Subcutaneous adipose tissue (tissue), 4 donors: Measurements from ENCODE around the gene ASPHD1. TPM values are rescaled to one million over a fixed set of nuclear protein-coding genes. Genes with fewer than 3 reads are reported as not detected.

Experiments used
- CTCF ChIP-seq: fragments of 450-650 bp; IDR thresholded peaks from one replicate; pipeline ENCODE4 v1.5.1; 2016; ENCODE audit warnings: low read depth, mild to moderate bottlenecking, control low read depth, antibody characterized with exemption, moderate library complexity
- total RNA-seq, 4 donors: library from RNA; depleted of rRNA; stranded (reverse); fragments of >200 nt; gene quantifications; one replicate each; pipeline ENCODE4 v1.1.0, GENCODE V29; 2016

Gene ASPHD1
- total RNA-seq, 4 donors from 2014 or later = 0.44 to 3.7 (median 0.57) TPM; not detected in 1

GRCh38 chr16:29897333-29897732 is 3.0 kb upstream of the ASPHD1 start:
- TF ChIP-seq CTCF = no peak

- no peak for TF ChIP-seq CTCF
Measured at GRCh38 chr16:29898135-29898803, 2.0 kb upstream of the ASPHD1 start.

GRCh38 chr16:29898804-29899515 is 1.3 kb upstream of the ASPHD1 start:
- TF ChIP-seq CTCF = no peak

DNA sequence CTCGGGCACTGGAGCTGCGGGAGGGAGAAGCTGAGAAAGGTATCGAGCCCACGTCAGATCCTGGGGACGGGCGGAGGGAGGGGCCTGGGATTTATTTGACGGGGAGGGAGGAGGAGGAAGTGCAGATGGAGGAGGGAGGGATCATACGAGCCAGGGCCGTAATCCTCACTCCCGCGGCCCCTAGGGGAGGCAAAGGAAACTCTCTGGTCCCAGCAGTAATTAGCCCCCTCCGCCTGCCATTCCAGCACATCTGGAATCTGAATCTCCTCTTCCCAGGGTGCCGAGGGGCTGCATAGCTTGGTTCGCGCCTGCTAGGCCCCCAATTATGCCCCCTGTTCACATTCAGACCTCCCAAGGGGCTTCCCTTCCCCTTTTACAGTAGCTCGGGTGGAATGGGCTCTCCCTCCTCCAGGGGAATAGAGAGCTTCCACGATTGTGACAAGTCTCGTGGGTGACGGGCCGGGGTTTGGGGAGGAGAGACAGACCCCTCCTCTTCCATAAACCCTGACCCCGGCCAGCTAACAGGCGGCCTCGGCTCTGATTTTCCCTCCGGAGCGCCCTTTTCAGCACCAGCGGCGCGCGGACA is 679 bp upstream of the ASPHD1 start, which contains the start of gene SEZ6L2:
Gene SEZ6L2 (minus strand): TSS at position 35 of the 586 bp plus-strand sequence. CDS start 531 bp downstream, outside the sequence.
- no peak for TF ChIP-seq CTCF

DNA sequence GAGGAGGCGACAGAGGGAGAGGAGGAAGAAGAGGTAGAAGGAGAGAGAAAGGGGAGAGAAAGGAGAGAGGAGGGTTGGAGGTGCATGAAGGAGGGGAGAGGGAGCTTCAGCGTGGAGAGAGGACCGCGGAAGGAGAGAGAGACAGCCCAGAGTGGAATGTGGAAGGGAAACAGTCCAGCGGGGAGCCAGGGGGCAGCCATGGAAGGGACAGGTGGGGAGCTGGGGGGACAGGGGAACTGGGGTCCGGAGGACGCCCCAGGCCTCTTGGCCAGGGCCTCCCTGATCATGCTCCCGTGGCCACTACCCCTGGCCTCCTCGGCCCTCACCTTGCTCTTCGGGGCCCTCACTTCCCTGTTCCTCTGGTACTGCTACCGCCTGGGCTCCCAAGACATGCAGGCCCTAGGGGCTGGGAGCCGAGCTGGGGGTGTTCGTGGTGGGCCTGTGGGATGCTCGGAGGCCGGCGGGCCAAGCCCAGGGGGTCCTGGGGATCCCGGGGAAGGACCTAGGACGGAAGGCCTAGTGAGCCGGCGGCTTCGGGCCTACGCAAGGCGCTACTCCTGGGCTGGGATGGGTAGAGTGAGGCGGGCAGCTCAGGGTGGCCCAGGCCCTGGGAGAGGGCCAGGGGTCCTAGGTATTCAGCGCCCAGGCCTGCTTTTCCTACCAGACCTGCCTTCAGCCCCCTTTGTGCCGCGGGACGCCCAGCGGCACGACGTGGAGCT is 759 bp downstream of the ASPHD1 start:
- TF ChIP-seq CTCF = no peak

GRCh38 chr16:29901607-29901945 is 1.3 kb downstream of the ASPHD1 start:
- no peak for TF ChIP-seq CTCF

- TF ChIP-seq CTCF = no peak
Measured at GRCh38 chr16:29903590-29903989, 3.3 kb downstream of the ASPHD1 start.
